DND-41 (cell line): ENCODE measurements around the gene ADM5.

Experiments used
- CTCF ChIP-seq: IDR thresholded peaks from 2 replicates; pipeline ENCODE4 v1.5.1; 2012; ENCODE audit warnings: borderline replicate concordance, low read length, moderate library complexity, mild to moderate bottlenecking; ENCODE audit not compliant: poor library complexity, severe bottlenecking; ENCODE audit errors: extremely low read depth
- EZH2 ChIP-seq: IDR thresholded peaks from 3 replicates; pipeline ENCODE4 v1.6.1; 2012; ENCODE audit warnings: borderline replicate concordance, low read depth, mild to moderate bottlenecking, moderate library complexity, low read length, inconsistent platforms; ENCODE audit not compliant: severe bottlenecking

GRCh38 chr19:49690079-49690655 is 773 bp downstream of the ADM5 start:
- no peak for TF ChIP-seq CTCF
- TF ChIP-seq EZH2: no peak
